Neural cell (in vitro differentiated cells): ENCODE measurements around the gene SARS2. TPM values are rescaled to one million over a fixed set of nuclear protein-coding genes. Genes with fewer than 3 reads are reported as not detected.

Experiments used
- H2AFZ ChIP-seq: fragments of 200-600, 300-800 bp; sonication (generic), shearing (Covaris generic); 2 replicates; pipeline ENCODE4 v1.6.0; 2014; ENCODE audit warnings: low read depth, mild to moderate bottlenecking, antibody characterized with exemption, low read length, moderate library complexity
- H3F3A ChIP-seq: fragments of 200-600 bp; shearing (Covaris generic); 2 replicates; pipeline ENCODE4 v1.6.1; 2016; ENCODE audit warnings: mild to moderate bottlenecking, moderate library complexity, mixed read lengths, antibody characterized with exemption, low read length; ENCODE audit not compliant: insufficient read depth, poor library complexity, severe bottlenecking
- H3K27ac ChIP-seq: fragments of 200-600, 300-800 bp; sonication (generic), shearing (Covaris generic); 2 replicates; pipeline ENCODE4 v1.5.1; 2014; ENCODE audit warnings: mild to moderate bottlenecking, low read length, moderate library complexity
- H3K27me3 ChIP-seq: fragments of 300-800, 200-600 bp; sonication (generic), shearing (Covaris generic); 2 replicates; pipeline ENCODE4 v1.6.0; 2014; ENCODE audit warnings: mild to moderate bottlenecking, low read depth, low read length, moderate library complexity; ENCODE audit not compliant: insufficient read depth
- H3K36me3 ChIP-seq: fragments of 300-800, 200-600 bp; sonication (generic), shearing (Covaris generic); 2 replicates; pipeline ENCODE4 v1.5.1; 2014; ENCODE audit warnings: mild to moderate bottlenecking, antibody characterized with exemption, low read length, moderate library complexity; ENCODE audit not compliant: insufficient read depth
- H3K4me2 ChIP-seq: fragments of 300-800, 200-600 bp; sonication (generic), shearing (Covaris generic); 2 replicates; pipeline ENCODE4 v1.6.0; 2014; ENCODE audit warnings: mild to moderate bottlenecking, low read length
- H3K4me3 ChIP-seq: fragments of 300-800, 200-600 bp; sonication (generic), shearing (Covaris generic); 2 replicates; pipeline ENCODE4 v1.5.1; 2014; ENCODE audit warnings: mild to moderate bottlenecking, low read length, moderate library complexity
- H3K79me2 ChIP-seq: fragments of 200-600 bp; shearing (Covaris generic); replicated peaks from 2 replicates; pipeline ENCODE4 v1.6.0; 2014; ENCODE audit warnings: mild to moderate bottlenecking, low read length, moderate library complexity; ENCODE audit not compliant: insufficient read depth
- H3K9ac ChIP-seq: fragments of 300-800, 200-600 bp; sonication (generic), shearing (Covaris generic); 2 replicates; pipeline ENCODE4 v1.6.1; 2016; ENCODE audit warnings: mild to moderate bottlenecking, low read length, mixed read lengths
- H3K9me2 ChIP-seq: fragments of 200-600 bp; shearing (Covaris generic); 2 replicates; pipeline ENCODE4 v1.6.1; 2016; ENCODE audit warnings: mild to moderate bottlenecking, low read length, mixed read lengths; ENCODE audit not compliant: insufficient read depth
- H3K9me3 ChIP-seq: fragments of 200-600, 300-800 bp; sonication (generic), shearing (Covaris generic); 2 replicates; pipeline ENCODE4 v1.6.1; 2016; ENCODE audit warnings: mild to moderate bottlenecking, mixed run types, low read length, moderate library complexity, mixed read lengths
- H4K20me1 ChIP-seq: fragments of 200-600 bp; shearing (Covaris generic); 2 replicates; pipeline ENCODE4 v1.6.1; 2016; ENCODE audit warnings: mild to moderate bottlenecking, mixed run types; ENCODE audit not compliant: insufficient read depth
- EP300 ChIP-seq: fragments of 450-650 bp; conservative IDR thresholded peaks from 2 replicates; pipeline ENCODE4 v1.6.1; 2014; ENCODE audit warnings: antibody characterized with exemption, mild to moderate bottlenecking, moderate library complexity; ENCODE audit not compliant: poor library complexity, severe bottlenecking
- EZH2 ChIP-seq: fragments of 200-600, 300-800 bp; shearing (Covaris generic), sonication (generic); IDR thresholded peaks from 2 replicates; pipeline ENCODE4 v1.6.1; 2014; ENCODE audit warnings: antibody characterized with exemption, low read length, borderline replicate concordance, mild to moderate bottlenecking; ENCODE audit not compliant: insufficient read depth, poor library complexity, severe bottlenecking
- MXI1 ChIP-seq: fragments of 450-650 bp; conservative IDR thresholded peaks from 2 replicates; pipeline ENCODE4 v1.6.1; 2014; ENCODE audit warnings: antibody characterized with exemption, mild to moderate bottlenecking; ENCODE audit not compliant: poor library complexity, severe bottlenecking
- POLR2AphosphoS5 ChIP-seq: IDR thresholded peaks from 2 replicates; pipeline ENCODE4 v1.6.1; 2012
- RAD21 ChIP-seq: fragments of 450-650 bp; conservative IDR thresholded peaks from 2 replicates; pipeline ENCODE4 v1.6.1; 2014; ENCODE audit warnings: antibody characterized with exemption, mild to moderate bottlenecking, moderate library complexity
- SMC3 ChIP-seq: fragments of 450-650 bp; conservative IDR thresholded peaks from 2 replicates; pipeline ENCODE4 v1.6.1; 2014; ENCODE audit warnings: antibody characterized with exemption, mild to moderate bottlenecking, moderate library complexity; ENCODE audit not compliant: poor library complexity
- TAF1 ChIP-seq: IDR thresholded peaks from 2 replicates; pipeline ENCODE4 v1.6.1; 2012; ENCODE audit warnings: low read depth
- polyA plus RNA-seq: library from polyadenylated mRNA; depleted of rRNA; stranded (reverse); fragments of >200 nt; gene quantifications from 2 replicates; pipeline ENCODE4 v1.2.3, GENCODE V29; 2014
- TF ChIP-seq, protein P1 (sequence below): IDR thresholded peaks from 2 replicates; pipeline ENCODE4 v1.6.1; 2012; ENCODE audit warnings: borderline replicate concordance
- TF ChIP-seq, protein P2 (sequence below): fragments of 450-650 bp; IDR thresholded peaks from 2 replicates; pipeline ENCODE4 v1.5.1; 2014; ENCODE audit warnings: antibody characterized with exemption, mild to moderate bottlenecking, moderate library complexity; ENCODE audit not compliant: poor library complexity, severe bottlenecking

Gene SARS2
- polyA plus RNA-seq, 1 donor from 2014 or later: 14.6 TPM

DNA sequence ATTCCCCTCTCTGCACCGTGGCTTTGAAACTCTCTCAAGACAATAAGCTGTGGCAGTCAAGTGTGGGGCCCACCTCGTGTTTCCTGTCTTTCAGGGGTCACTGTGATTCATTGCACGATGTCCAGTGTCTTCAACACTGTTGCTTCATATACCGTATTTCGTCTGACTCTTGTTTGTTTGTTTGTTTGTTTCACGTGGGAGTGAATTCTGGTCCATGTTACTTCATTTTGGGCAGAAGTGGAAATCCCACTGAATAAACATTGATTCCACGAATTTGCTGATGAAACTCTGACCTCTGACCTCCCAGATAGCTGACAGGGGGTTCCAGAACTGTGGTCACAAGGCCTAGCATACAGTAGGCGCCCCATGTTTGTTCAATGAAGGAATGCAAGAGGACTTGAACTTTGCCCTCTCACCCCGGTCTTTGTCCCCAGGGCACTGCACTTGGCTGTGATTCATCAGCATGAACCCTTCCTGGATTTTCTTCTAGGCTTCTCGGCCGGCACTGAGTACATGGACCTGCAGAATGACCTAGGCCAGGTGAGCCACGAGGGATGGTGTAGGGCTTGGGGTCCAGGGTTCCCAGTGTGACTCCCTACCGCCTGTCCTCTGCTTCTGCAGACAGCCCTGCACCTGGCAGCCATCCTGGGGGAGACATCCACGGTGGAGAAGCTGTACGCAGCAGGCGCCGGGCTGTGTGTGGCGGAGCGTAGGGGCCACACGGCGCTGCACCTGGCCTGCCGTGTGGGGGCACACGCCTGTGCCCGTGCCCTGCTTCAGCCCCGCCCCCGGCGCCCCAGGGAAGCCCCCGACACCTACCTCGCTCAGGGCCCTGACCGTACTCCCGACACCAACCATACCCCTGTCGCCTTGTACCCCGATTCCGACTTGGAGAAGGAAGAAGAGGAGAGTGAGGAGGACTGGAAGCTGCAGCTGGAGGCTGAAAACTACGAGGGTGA is 25.7 kb downstream of the SARS2 start:
- Histone ChIP-seq H3K79me2 (no peaks in the 10 kb centered on the region), H3K27ac (no peak overlapping the region), H3K4me3 (no peak overlapping the region), H3K9me3 (no peaks in the 10 kb centered on the region), H4K20me1 (no peaks in the 10 kb centered on the region), H3K27me3 (no peaks in the 10 kb centered on the region), H3F3A (no peaks in the 10 kb centered on the region), H2AFZ (no peak overlapping the region), H3K36me3 (no peaks in the 10 kb centered on the region), H3K4me2 (no peak overlapping the region), H3K9ac (no peak overlapping the region), H3K9me2 (no peaks in the 10 kb centered on the region)
- TF ChIP-seq POLR2AphosphoS5 (no peak), SMC3 (no peak), EZH2 (no peak), EP300 (no peak), MXI1 (no peak), RAD21 (no peak), TAF1 (no peak)
- TF ChIP-seq, protein P1, sequence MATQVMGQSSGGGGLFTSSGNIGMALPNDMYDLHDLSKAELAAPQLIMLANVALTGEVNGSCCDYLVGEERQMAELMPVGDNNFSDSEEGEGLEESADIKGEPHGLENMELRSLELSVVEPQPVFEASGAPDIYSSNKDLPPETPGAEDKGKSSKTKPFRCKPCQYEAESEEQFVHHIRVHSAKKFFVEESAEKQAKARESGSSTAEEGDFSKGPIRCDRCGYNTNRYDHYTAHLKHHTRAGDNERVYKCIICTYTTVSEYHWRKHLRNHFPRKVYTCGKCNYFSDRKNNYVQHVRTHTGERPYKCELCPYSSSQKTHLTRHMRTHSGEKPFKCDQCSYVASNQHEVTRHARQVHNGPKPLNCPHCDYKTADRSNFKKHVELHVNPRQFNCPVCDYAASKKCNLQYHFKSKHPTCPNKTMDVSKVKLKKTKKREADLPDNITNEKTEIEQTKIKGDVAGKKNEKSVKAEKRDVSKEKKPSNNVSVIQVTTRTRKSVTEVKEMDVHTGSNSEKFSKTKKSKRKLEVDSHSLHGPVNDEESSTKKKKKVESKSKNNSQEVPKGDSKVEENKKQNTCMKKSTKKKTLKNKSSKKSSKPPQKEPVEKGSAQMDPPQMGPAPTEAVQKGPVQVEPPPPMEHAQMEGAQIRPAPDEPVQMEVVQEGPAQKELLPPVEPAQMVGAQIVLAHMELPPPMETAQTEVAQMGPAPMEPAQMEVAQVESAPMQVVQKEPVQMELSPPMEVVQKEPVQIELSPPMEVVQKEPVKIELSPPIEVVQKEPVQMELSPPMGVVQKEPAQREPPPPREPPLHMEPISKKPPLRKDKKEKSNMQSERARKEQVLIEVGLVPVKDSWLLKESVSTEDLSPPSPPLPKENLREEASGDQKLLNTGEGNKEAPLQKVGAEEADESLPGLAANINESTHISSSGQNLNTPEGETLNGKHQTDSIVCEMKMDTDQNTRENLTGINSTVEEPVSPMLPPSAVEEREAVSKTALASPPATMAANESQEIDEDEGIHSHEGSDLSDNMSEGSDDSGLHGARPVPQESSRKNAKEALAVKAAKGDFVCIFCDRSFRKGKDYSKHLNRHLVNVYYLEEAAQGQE: no peak
- TF ChIP-seq, protein P2, sequence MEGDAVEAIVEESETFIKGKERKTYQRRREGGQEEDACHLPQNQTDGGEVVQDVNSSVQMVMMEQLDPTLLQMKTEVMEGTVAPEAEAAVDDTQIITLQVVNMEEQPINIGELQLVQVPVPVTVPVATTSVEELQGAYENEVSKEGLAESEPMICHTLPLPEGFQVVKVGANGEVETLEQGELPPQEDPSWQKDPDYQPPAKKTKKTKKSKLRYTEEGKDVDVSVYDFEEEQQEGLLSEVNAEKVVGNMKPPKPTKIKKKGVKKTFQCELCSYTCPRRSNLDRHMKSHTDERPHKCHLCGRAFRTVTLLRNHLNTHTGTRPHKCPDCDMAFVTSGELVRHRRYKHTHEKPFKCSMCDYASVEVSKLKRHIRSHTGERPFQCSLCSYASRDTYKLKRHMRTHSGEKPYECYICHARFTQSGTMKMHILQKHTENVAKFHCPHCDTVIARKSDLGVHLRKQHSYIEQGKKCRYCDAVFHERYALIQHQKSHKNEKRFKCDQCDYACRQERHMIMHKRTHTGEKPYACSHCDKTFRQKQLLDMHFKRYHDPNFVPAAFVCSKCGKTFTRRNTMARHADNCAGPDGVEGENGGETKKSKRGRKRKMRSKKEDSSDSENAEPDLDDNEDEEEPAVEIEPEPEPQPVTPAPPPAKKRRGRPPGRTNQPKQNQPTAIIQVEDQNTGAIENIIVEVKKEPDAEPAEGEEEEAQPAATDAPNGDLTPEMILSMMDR: no peak

DNA sequence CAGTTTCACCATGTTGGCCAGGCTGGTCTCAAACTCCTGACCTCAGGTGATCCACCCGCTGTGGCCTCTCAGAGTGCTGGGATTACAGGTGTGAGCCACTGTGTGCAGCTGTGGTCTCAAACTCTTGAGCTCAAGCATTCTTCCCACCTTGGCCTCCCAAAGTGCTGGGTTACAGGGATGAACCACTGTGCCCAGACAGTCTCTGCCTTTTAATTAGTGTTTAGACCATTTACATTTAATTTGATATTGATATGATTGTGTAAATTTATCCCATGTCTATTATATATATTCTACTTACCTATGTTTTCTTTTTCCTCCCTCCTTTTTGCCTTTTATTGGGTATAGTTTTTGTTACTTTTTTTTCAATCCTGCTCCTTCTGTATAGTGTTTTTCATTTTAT is 28.9 kb downstream of the SARS2 start:
- no peak overlapping the region for H3K4me3 ChIP-seq
- H3K4me2 ChIP-seq: no peak overlapping the region
- H3K27ac ChIP-seq: no peak overlapping the region
- no peak overlapping the region for H3K9ac ChIP-seq
- H4K20me1 ChIP-seq: no peaks in the 10 kb centered on the region
- TF ChIP-seq POLR2AphosphoS5 (no peak), EP300 (no peak), SMC3 (no peak), EZH2 (no peak), RAD21 (no peak), MXI1 (no peak), TAF1 (no peak)
- TF ChIP-seq, protein P2: no peak
- TF ChIP-seq, protein P1: no peak
- H2AFZ ChIP-seq: no peak overlapping the region
- no peaks in the 10 kb centered on the region for H3K9me3 ChIP-seq
- no peaks in the 10 kb centered on the region for H3K79me2 ChIP-seq
- H3K36me3 ChIP-seq: no peaks in the 10 kb centered on the region
- no peaks in the 10 kb centered on the region for H3K27me3 ChIP-seq
- no peaks in the 10 kb centered on the region for H3F3A ChIP-seq
- no peaks in the 10 kb centered on the region for H3K9me2 ChIP-seq
